Measurements from ENCODE around the gene LNPEP.

The LNPEP gene

DNA sequence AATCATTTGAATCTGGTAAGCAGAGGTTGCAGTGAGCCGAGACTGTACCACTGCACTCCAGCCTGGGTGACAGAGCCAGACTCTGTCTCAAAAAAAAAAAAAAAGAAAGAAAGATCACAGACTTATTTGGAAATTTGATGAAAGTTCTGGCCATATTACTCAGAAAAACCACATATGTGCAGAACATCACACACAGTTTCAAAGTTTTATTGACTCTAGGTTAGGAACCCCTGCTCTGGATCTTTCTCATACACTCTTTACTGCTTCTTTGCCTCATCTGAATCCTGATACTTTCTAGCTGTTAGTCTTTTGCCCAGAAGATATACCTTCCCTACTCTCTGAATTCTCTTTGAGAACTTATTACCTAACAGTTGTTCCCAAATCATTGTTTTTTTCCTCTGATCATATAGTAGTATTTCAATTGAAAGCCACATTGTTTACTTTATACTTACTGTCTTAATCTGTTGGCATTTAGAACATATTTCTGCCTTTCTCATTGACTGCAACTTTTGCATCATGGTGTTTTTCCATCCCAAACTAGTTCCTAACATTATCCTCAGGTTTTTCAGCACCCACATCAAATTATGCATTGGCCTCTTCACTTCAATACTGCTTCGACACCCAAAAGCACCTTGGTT lies 68.7 kb downstream of the LNPEP start:
- no peak for FAIRE-seq

GRCh38 chr5:97006454-97007060 lies 70.7 kb downstream of the LNPEP start:
- FAIRE-seq: no peak

DNA sequence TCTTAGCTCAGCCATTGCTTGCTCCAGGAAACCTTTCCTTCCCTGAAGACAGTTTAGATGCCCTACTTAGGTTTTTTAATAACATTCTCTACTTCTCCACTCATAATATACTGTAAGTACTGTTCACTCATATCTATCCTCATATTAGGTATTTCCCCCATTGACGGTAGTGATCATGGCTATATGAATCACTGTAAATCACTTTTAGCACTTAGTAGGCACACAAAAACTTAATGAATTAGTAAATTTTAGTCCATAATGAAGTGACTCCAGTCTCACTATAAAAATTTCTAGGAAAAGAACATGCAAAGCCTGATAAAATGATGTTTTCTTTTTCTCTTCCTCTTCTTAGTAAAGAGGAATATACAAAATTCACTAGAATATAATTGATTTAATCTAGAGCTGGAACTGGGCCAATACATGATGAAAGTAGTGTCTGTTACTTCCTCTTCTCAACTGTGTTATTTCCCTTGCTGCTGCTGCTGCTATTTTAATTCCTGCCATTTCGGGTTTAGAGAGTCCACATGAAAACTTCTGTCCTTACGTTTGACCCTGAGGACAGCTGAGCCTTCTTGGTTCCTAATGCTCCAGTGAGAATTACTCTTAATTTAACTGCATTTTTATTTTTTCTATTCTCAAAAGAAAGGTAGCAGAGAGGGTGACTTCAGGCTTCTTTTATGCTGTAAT lies 73.5 kb downstream of the LNPEP start:
- FAIRE-seq: no peak

GRCh38 chr5:97009921-97010320 lies 74.0 kb downstream of the LNPEP start:
- no peak for FAIRE-seq

GRCh38 chr5:97010606-97011005 lies 74.7 kb downstream of the LNPEP start:
- FAIRE-seq: no peak

DNA sequence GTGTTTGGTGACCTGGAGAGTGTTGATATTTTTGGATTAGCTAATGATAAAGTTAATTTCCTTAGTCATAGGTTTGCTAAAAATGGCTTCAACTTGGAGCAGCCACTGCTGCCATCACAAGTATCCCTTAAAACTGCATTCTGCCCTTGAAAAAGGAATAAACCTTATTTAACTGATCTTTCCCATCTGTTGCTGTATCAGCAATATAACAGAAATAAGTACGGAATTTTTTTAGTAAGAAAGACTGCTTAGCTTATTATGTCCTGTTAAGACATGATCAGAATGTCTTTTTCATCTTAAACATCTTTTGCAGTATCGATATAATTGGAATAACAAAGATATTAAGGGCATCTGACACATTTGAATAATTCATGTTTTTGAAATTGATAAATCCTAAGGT lies 75.7 kb downstream of the LNPEP start:
- FAIRE-seq: no peak

- FAIRE-seq: no peak
Observed at GRCh38 chr5:97019435-97020117, 83.7 kb downstream of the LNPEP start.

GRCh38 chr5:97021416-97021815 lies 85.5 kb downstream of the LNPEP start:
- FAIRE-seq: peak; percentile 66

GRCh38 chr5:97022898-97023297 lies 87.0 kb downstream of the LNPEP start:
- no peak for FAIRE-seq

- FAIRE-seq: no peak
Observed at GRCh38 chr5:97026721-97027120, 90.8 kb downstream of the LNPEP start.

- no peak for FAIRE-seq
Observed at GRCh38 chr5:97037819-97038218, 101.9 kb downstream of the LNPEP start.

DNA sequence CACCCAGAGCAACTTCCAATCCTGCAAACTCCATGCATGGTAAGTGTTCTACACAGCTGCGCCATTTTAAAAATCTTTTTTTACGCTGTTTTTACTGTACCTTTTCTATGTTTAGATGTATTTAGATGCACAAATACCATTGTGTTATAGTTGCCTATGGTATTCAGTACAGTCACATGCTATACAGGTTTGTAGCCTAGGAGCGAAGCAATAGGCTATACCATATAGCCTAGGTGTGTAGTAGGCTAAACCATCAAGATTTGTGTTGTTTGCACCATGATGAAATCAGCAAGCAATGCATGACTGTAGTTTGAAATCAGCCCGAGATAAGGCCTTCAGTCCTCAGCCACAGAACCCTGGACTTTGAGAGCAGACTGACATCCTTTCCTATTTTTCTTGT lies 105.4 kb downstream of the LNPEP start:
- FAIRE-seq: no peak

GRCh38 chr5:97042996-97043395 lies 107.1 kb downstream of the LNPEP start:
- no peak for FAIRE-seq

DNA sequence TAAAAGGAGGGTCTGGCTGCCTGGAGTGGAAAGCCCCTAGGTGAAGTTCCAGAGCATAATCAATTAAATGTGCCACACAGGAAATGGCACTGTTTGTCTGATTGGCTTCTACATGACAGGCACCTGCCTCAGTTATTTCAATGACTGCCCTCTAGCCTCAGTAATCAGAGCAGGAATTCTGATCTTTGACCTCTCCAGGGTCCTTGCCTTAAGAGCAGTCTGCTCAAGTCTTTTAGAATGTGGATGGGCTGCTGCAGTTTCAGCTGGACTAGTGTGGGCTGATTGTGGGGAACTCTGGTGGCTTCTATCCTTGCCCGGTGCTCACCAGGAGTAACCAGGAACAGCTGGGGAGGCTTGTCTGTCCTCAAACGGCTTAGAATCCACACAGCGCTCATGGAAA lies 107.6 kb downstream of the LNPEP start:
- FAIRE-seq: no peak

DNA sequence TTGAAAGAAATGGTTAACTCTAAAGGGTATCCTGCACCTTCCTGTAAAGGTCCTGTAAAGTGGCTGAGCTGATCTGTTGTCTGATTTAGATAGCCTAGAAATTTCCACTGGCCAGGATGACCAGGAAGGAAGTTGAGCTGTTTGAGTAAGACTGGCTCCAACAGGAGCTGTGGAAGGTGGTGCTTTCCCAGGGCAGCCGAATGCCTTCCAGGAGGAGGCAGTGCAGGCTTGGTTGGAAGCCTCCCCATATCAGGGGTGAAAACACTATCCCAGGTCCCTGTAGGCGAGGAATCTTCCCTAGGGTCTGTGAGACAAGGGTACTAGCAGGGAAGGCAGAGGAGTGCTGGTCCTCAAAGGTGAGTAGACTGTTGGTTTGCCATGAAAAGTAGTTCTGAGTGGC lies 108.2 kb downstream of the LNPEP start:
- no peak for FAIRE-seq

DNA sequence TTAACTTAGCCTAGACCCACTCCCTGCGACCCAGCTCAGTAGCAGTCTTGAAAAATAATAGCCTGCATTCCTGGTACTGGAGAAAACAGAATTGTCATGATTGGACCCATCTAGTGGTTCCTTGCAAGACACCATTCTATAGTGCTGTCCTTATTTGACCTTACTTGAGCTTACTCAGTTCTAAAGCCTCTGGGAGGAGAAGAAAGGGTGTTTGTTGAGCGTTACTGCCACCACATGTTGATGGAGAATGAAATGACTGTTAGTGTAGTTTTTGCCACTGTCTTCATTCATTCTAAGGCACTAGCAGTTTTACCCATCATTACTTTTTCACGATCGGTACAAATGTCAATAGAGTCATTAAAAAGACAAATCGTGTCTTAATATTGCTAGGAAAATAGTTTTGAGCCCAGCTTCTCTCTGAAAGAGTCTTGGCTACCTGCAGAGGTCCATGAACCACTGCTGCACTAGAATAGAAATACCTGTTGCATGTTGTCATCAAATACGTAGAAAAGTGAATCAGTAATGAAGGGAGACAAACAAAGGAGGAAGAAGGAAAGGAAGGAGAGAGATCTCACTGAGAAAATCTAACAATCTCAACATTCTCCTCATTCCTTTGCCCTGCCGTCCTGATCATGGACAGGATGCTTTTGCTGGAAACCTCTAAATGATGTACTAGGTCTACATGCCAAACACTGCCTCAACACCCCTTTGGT lies 110.5 kb downstream of the LNPEP start:
- no peak for FAIRE-seq

DNA sequence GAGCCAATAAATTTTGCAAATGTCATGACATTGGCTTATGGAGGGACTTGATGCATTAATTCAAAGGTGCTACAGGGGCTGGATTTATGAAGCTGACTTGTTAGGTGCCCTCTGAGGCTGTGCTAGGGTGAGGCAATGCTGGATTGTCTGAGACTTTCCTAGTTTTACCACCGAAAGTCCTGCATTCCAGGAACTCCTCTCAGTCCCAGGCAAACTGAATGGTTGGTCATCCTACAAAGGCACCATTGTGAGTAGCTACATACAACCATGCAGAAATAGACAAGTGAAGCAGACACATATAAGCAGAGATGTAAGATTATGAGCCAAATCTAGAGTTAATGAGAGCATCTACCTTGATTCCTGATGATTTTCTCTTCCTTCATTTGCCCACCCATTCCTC lies 111.2 kb downstream of the LNPEP start:
- FAIRE-seq: no peak

DNA sequence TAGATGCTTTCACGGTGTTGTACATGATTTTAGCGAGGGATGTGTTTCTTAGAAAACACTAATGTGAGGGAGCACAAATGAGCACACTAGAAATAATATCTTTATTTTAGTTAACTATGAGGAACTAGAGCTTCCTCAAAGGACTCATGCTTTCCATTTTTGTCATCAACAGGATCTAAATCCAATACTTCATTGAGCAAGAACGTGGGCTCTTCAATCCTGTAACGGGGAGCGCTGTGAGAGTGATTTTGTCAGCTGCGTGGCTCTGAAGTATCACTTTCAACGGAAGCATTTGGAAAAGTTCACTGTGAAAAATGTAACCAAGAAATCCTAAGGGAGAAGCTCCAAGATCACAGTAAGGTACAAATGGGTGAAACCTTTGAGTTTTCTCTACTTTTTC lies 113.3 kb downstream of the LNPEP start:
- FAIRE-seq: no peak

GRCh38 chr5:97056263-97056662 lies 120.4 kb downstream of the LNPEP start:
- no peak for FAIRE-seq

DNA sequence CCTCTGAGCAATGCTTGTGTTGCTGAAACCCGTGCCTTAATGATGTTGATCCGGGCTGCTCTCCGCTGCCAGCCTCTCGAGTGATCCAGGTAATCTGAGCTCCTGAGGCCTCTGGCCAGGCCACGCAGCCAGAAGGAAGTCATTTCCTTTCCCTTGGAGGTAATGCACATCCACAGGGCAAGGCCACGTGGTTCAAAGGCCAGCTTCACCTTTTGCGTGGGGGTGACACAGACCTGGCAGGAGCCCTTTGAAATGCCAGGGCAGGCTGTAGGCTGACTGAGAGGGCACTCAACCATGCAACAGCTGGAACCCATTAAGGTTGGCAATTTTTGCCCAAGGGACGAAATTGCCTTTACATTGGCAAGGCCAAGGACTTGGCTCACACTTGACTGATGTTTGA lies 126.2 kb downstream of the LNPEP start:
- no peak for FAIRE-seq

DNA sequence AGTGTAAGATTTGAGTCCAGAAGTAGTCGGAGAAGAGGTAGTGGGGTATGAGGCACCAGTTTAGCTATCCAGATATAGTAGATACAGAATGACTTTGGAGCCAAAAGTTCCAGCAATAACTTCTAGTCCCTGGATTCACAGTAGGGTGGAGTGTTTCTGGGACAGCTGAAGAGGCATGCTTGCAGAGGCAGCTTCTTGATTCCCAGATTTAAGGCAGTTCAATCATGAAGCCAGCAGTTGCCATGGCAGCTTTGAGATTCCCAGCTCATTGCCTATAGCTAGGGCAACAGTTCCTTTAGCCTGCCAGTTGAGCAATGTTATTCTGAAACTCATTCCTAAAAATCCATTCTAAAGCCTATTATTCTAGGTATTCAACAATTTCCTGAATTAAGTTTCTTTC lies 127.4 kb downstream of the LNPEP start:
- no peak for FAIRE-seq

- no peak for FAIRE-seq
Observed at GRCh38 chr5:97065475-97065874, 129.6 kb downstream of the LNPEP start.

DNA sequence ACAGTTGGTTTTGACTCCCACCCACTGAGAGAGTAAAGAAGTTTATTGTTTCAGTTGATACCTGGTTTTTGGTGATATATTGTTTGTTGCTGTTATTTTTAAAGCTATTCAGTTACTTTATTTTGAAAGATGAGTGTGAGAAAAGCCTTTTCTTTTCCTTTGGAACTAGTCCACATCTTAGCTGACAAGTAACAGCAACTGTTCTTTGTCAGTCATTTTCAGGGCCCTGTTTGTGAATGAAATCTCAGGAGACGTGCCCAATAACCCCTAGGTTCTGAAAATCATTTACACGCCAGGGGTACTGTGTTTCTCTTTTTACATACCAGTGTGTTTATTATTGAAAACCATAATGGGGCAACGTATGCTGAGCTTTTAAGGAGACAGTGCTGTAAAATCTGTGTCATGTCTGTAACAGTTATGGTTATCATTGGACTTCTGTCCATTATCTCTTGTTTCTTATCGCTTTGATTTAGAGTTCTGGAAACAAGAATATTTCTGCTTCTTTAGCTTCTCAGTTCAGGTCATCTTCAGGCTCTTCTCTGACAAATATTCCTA lies 131.5 kb downstream of the LNPEP start:
- no peak for FAIRE-seq
